NCI-H345 (cell line): ENCODE measurements around the gene TTC21B.

ENCODE experiments used
- DNase-seq: peaks from one replicate; lab custom pipeline; 2025; lab: John Stamatoyannopoulos, UW

Gene TTC21B

DNA sequence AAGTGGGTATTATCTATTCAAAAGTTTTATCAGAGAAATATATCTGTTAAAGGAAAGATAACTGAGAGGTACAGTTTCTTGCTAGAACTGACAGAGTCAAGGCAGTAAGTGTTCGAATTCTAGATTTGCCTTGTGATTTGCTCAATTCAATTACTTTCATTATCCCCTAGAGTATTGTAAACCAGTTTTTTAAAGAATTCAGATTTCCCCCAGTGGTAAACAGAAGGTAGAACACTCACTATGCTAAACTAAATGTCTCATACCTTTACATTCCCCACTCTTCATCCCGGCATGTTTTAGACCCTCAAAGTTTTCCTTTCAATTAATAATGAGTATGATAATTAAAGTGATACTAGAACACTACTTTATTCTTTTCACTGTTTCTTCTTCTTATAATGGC is 28.6 kb downstream of the TTC21B start:
- DNase-seq: no peak

DNA sequence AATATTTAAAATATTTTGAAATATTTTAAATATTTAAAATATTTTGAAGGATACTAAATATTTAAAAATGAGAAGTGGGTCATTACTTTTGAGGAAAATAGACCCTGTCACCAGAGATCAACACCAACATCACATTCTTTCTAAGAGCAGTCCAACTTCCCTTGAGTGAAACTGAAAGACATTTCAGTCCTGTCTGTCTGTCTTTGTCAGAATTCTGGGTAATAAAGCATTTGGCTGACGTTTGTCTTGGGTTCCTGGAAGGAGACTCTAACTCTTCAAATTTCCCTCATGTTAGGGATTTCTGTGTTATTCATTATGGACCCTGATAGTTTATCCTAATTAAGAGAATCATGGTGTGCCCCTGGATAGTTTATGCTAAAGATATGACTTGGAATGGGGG is 32.8 kb downstream of the TTC21B start:
- no peak for DNase-seq

DNA sequence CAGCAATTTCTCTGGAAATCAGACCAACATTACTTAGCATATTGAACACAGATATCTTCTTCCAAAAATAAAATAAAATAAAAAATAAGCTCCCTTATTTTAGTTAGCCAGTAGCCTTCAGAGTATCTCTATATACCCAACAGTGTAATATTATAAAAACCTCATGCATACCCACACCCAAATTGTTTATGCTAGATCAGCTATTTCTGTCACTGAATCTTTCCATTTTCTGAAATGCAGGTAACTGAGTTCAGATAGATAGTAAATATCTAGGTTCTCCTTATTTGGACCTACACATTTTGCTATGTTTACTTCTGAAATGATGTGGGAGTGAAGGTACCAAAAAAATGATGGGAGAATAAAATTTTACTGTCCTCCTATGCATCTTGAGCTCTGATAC is 39.9 kb downstream of the TTC21B start:
- no peak for DNase-seq

DNA sequence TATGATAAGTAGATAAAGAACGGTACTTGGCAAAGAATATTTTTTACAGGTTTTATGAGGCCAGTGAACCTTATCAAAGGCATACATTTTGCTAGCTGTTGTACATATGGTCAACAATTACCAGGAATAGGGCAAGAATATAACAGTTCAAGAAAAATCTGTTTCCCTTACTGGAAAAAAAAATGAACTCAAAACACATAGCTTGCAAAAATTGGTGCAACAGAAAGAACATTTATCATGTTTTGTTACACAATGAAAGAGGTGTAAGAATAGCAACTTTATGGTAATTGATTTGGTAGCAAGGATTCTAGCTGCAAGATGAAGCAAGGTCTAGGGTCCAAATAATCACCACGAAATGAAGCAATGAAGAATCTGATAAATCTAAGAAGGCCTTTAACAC is 41.6 kb downstream of the TTC21B start:
- no peak for DNase-seq

DNA sequence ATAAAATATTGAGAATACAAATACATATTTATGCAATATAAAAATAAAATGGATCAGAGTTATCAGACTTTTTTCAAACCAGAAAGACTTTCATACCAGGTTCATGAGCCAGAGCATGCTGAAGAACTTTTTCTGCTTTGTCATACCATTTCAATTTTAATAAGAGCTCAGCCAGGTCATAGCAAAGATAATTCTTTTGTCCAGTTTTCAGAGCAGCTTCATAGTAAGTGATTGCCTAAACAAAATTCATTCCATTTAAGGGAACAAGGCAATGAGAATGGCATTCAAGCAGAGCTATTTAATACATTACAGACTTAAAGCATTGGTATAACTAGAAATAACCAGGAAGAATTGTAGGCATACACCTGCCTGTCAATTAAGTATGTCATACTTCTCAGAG is 42.3 kb downstream of the TTC21B start:
- no peak for DNase-seq

DNA sequence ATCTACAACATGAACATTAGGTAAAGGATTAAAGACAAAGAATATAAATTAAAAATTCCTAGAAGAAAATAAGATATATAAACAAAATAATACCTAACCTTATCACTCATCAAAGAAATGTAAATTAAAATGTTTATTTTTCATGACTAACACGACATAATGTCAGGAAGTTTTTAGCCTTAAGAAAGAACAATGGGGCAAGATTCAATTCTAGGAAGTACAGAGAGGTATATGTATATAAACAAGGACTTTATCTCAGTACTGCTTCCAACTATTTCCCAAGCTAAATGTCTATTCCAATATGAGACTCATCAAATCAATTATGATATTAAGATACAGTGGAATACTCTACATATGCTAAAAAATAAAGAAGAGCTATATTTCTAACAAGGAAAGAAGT is 44.1 kb downstream of the TTC21B start:
- no peak for DNase-seq

DNA sequence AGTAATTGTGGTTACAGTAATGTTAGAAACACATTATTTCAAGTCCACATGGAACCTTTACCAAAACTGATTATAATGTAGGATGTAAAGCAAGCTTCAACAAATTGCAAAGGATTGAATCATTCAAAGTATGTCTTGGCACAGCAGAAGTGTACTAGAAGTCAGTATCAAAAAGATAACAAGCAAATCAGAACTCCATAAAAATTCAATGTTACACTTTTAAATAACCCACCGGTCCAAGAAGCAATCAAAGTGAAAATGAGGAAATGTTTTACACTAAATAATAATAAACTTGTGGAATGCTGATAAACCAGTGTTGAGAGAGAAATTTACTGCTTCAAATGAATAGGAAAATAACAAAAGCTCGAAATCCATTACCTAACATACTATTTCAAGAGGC is 47.7 kb downstream of the TTC21B start:
- no peak for DNase-seq

DNA sequence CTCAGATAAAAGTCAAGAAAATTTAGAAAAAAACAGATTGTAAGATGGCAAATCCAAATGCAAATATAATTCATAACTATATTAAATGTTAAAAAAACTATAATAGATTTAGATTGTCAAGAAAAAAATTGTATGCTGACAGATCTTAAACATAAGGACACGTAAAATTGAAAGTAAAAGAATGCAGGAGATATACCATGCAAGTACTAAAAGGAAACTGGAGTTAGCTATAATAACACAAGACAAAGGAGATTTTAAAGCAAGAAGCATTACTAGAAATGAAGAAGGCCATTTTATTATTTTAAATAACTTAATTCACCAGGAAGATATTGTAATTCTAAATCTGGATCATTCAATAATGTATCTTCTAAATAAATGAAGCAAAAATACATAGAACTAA is 48.3 kb downstream of the TTC21B start:
- no peak for DNase-seq

DNA sequence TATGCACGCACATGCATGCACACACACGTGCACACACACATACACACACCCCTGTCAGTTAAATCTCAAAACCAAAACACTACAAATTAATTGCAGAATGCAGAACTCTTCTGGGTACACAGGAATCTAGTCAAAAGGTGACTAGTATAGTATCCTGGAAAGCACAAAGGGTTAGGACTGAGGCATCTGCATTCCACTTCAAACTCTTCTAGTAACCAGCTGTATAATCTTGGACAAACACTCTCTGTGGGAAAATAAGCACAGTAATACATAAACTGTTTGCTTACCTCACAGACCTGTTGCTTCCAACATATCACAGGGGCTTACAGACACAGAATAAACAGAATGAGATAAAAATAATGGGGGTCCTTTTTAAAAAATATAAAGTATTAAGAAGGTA is 49.1 kb downstream of the TTC21B start:
- no peak for DNase-seq

DNA sequence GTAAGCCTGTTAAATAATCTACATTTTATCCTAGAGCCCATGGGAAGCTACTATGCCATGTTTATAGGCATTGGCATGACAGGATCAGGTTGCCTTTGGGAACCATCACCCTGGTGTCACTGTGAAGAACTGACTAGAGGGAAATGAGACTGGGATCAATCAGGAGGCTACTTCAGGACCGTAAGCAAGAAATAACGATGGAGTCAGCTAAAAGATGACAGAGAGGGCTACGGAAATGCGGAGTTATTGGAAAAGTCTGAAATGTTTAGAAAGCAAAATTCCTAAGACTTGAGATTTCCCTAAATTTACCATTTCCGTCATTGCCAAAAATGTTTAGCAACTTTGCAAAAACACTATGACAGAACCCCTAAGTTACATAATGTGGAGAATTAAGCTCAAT is 50.2 kb downstream of the TTC21B start:
- no peak for DNase-seq

DNA sequence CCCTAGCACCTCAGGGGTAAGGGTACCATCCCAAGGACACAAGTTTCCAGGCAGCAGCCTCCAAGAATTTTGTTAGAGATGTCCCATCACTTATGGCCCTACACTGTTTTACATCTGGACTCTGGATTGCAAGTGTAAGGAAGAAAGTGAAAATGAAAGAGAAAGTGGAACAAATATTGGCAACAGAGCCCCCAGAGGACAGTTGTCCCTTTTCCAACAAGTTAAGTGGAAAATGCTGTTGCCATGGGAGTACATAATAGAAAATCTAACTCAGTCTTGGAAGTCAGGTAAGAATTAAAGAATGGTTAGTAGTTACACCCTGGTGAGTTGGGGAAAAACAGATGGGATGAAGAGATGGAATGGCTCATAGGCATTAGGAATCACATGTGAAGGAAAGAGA is 50.6 kb downstream of the TTC21B start:
- no peak for DNase-seq

DNA sequence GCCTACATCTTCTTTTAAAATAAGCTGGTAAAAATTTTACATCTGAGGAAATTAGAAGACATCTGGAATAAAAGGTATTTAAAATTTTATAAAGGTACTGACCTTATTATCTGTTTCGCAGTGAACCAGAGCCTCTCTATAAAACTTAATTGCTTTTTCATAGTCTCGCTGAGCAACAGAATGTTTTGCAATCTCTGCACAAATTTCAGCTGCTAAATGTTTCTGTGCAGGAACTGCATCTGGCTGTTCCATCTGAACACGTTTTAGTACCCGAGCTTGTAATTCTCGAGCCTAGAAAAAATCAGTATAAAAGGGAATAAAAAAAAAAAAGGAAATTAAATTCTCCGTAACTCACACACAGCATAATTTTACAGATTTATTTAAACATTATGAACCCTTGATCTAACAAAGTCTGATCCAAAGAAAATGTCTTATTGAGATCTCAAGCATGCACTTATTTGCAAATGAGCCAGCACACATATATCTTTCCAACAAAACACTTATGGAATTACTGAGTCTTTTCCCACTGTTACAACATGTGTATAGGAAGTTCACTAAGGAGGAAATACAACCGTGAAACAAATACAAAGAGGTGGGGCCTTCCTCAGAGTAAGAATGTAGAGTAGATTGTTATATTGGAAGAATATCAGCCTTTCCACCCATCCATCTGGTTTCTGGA is 51.8 kb downstream of the TTC21B start:
- DNase-seq: no peak

DNA sequence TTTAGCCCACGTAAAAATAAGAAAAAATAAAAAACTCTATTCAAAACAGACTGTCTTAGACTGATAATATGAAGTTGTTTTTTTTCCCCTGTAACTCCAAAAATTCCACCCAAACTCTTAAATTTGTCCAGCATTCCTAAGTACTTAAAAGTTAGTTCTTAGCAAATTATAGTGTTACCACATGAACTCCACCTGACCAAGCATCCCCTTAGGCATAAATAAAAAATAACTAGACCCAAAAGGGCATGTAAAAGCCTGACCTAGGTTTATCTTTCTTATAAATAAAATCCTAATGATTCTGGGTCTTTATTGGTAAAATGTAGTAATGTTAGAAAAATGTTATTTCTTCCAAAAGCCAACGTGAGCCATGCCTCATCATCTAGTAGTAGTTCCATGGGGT is 54.3 kb downstream of the TTC21B start:
- DNase-seq: no peak

DNA sequence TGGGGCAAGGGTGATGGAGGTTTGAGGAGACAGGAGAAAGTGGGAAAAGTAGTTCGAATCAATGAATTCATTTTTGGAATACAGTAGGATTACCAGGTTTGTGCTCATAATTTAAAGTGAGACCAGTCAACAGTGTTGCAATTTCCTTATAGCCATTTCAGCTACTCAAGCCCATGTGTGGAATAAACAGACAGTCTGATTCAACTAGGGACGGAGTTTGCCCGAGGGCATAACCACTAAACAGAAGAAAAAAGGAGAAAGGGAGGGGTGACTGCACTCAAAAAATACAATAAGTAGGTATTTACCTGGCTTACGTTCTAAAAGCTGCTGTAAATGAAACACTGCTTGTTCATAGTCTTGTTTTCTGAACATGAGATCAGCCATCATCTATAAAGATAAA is 55.2 kb downstream of the TTC21B start:
- peak; percentile 20 for DNase-seq

DNA sequence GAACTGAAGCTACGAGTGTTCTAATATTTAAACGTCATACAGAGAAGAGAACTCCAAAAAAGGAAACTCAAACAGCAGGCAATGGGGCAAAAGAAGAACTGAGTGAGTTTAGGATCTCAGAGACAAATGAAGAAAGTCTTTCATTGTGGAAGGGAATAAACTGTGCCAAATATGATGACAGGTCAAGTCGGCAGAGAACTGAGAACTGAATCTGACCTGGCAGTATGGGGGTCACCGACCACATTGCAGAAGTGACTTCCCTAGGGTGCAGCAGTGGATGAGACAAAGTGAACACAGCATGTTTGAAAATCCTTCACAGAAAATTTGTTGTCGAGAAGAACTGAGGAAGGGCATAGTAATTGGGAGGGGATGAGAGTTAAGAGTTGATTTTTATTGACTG is 55.9 kb downstream of the TTC21B start:
- no peak for DNase-seq

DNA sequence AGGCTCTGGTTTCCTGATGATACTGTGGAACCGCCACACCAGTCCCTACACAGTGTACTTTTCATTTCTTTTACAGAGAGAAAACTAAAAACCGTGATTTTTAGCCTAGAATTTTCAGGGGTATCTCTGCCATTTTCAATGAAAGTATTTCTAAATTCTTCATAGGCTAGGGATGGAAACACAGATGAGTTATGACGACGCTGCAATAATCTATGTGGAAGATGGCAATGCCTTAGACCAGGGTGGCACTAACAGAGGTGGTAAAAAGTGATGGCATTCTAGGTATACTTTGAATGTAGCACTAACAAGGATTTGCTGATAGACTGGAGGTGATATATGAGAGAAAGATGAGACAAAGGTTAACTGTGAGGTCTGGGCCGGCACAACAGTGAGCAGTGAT is 56.5 kb downstream of the TTC21B start:
- no peak for DNase-seq

DNA sequence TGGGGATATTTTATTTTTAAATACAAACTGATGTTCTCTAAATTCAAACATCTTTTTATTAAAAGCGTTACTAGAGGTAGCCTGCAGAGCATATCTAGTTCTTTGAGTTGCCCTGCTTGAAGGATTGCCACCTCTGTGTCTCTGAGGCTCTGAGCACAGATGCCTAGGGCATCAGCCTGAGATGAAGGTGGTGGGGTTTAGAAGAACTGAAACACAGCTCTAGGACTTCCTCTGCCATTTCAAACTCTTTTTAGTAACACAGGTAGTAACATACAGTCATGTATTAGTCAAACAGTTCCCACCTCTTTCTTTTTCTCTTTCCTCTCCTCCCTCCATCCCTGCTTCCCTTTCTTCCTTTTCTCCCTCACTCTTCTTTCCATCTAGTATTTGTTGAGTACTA is 57.6 kb downstream of the TTC21B start:
- DNase-seq: no peak

DNA sequence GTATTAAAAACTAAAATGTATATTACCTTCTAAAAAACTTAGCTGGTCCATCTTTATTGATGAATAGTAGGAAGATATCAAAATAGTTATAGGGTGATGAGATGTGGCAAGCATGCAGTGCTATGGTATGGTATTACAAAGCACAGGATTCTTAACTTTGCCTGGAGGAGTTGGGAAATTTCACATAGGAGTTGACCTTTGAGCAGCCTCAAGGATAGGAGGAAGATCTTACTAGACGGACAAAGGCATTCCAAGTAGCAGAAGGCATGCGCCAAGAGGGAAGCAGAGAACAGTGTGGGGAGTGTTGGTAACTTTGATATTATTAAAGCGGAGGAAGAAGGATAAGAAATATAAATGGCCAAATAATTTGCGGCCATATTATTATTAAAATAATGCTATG is 60.0 kb downstream of the TTC21B start:
- no peak for DNase-seq

DNA sequence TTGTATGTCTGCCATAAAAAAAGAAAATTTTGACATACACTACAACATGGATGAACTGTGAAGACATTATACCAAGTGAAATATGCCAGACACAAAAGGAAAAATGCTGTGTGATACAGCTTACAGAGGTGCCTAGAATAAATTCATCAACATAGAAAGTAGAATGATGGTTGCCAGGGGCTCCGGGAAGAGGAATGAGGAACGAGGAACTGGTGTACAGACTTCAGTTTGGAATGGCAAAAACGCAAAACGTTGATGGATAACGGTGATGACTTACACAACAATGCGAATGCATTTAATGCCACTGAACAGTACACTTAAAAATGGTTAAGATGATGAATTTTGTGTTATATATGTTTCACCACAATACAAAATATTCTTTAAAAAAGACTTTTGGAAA is 61.0 kb downstream of the TTC21B start:
- DNase-seq: no peak

DNA sequence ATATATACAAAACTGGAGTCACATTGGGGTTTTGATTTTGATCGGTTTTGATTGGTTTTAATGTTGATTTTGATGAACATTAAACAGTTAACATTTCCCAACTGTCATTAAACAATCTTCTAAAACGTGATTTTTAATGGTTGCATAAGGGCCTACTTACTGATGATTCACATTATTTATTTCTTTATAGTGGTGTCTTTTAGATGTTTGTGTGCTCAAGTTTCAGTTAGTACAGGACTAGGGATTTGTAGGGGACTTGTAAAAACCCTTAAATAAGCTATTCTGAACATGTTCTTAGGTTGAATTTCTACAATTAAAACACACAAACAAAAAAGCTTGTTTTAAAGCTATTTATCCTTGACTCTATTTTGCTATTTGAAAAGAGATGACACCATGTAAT is 61.6 kb downstream of the TTC21B start:
- no peak for DNase-seq

DNA sequence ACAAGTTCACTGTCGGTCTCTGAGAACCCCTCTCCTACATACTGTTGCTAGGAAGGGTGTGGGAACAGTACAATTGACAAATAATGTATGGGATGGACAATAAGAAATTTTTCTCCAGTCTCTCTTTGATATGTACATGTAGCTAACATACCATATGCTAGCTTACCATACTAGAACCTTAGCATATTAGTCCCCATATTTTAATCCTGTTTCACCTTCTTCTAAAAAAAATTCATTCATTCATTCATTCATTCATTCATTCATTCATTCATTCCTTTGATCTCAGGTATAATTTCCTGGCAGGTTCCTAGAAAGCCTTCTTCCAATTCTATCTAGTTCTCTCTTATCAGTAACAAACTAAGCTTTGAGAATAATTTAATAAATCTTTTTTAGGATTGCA is 62.2 kb downstream of the TTC21B start:
- DNase-seq: no peak

DNA sequence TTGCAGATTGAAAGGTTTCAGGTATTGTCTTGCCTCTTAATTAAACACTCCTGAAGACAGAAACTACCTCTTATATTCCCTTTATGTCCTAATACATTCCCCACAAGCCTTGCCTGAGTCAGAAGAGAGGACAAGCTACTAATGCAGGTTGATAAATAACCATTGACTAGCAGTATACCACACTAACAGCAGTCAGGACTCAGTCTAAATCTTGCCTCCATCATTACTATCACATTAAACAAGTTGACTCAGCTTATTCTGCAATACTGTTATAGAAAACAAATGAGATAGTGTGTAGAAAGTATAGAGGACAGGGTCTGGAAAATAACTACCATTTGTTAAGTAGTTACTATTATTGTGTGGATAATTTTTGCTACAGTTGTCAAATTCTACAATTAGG is 63.8 kb downstream of the TTC21B start:
- DNase-seq: no peak

DNA sequence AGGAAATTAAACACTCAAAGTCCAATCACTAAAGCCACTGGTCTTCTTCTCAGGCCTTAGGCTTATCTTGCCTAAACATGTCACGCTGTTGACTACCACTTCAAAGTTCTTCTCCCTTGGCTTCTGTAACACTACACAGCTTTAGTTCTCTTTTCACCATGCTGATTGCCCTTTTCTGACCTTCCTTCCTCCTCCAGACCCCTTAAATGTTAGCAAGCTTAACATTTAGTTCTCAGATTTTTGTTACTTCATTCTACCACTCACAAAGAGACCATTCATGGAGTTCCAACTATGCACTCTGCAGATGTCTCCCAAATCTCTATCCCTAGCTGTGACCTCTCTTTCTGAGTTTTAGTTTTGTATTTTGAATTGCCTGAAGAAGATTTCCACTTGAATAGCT is 64.4 kb downstream of the TTC21B start:
- no peak for DNase-seq

DNA sequence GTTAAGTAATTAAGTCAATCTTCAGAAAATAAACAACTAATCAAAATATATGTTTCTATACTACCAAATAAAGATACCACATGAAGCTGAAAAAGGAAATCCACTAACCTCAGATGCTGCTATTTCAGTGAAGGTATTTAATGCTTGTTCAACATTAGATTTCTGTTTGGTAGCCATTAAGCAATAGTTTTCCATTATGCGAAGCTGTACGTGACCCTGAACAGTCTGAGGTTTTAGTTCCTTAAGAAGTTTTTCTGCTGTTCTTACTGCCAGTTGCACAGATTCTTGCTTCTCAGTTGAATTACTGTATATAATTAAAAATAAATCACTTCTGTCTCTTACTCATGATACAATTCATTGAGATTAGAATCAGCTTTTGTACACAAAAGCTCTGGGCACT is 65.4 kb downstream of the TTC21B start:
- DNase-seq: no peak
